Stimulated activated CD8-positive, alpha-beta memory T cell treated with anti-CD3 and anti-CD28 coated beads, Interleukin-7, amount 100 ng/mL, for 1 hour (primary cell): ENCODE measurements around the gene AGBL1.
A peak's percentile ranks its signal among the peaks of the same experiment; 100 is the strongest.

Experiments used
- DNase-seq, 2 donors: peaks; one replicate each; pipeline ENCODE4 v3.0.0-alpha.2; 2020; ENCODE audit warnings: low read depth in 2 of 2

AGBL1 gene

DNA sequence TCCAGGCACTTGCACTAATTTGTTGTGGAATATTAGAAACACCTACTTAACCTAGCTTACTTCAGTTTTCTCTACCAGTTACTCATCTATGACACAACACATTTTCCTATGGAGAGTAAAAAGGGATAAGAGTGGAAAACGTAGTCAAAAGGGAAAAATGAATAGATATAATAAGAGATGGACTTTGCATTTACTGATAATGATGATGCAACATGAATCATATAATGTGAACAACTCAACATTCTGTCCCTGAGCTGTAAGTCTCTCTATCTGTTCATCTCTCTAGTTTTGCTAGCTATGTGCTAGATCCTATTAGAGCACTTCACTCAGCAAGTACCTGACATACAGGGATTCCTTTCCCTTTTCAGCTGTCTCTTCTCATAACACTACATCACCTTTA lies 627.1 kb downstream of the AGBL1 start:
- no peak for DNase-seq

DNA sequence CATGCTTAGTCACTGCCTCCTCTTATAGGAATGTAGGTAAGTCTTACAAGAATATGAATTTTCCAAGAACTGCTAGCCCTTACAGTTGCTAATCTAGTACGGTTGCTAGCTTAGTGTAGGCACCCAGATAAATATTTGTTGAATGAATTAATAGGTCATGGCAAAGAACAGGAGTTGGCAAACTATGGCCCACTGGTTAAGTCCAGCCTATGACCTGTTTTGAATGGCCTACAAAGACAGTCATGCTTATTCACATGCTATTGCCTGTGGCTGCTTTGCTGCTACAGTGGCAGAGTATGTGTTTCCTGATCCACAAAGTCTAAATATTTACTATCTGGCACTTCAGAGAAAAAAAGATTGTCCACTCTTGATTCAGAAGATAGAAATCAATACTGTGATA lies 631.8 kb downstream of the AGBL1 start:
- DNase-seq, result no peak

DNA sequence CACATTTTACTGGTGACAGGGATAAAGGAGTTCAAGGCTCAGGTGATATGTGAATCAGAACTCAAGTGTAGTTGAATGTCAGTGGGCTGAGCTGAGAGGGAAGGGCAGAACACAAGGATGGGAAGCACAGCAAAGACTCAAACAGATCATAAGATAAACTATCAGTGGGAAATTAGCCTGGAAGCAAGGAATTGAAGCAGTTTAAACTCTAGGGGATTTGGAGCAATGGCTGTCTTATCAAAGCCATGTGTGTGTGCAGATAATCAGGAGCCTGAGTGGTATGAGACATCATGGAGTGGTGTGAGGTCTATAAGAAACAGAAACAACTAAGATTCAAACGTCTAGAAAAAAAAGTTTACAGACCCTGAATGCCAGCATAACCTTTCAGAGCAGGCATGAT lies 634.6 kb downstream of the AGBL1 start:
- no peak for DNase-seq

DNA sequence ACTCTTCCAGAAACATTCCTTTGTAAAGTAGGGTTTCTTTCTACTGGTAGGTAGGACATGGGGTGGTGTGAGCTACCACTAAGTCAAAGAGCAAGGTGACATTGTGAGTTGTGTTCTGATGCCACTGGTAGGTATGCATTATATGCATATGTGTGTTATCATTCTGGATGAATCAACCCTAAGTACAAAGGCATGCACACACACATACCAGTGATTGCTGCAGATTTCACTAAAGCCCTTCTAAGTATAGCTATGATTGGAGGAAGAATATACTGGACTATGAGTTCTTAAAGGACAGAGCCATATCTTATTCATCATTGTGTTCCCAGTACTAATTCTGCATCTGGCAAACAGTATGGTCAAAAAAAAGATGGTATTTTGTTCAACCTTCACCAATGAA lies 646.0 kb downstream of the AGBL1 start:
- DNase-seq, result no peak

DNA sequence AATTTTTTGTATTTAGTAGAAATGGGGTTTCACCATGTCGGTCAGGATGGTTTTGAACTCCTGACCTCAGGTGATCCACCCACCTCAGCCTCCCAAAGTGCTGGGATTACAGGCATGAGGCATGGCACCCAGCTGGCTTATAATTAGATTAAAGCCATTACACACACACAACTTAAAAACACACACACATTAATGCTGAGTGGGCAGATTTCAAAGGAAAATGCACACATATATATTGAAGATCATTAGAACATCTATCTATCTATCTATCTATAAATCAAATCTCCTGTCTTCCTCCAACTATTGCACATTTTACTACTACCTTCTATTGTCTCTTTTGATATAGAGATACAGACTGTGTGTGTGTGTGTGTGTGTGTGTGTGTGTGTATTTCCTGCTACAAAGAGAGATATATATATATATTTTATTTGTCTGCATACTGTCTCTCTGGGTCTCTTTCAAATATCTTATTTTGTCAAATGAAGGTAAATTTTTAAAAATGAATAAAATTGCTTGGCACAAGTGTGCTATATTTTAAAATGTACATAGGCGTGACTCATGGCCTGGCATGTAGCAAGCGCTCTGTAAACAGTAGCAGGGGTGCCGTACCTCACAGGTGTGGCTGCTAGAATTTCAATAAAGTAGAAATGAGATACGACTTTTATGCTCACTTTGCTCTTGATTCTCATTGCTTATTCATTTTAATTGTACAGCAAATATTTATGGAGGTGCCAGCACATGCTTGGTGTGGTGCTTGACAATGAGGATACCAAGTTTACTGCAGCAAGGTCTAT lies 655.8 kb downstream of the AGBL1 start:
- no peak for DNase-seq

DNA sequence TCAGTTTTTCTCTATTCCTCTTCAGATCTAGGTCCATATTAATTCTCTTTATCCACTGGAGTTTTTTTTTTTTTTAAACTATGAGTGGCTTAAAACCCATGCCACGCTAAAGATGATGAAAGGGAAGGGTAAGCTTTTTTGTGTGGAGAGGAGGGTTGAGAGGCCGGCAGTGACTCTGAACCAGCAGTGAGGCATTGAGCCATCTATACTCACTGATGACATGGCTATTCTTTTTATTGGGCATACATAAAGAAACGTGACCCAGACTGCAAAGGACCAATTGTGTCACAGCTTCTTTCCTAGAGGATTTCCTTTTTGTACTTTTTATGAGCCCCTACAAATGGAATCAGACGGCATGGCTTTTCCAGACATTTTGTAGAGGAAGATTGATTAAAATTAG lies 662.2 kb downstream of the AGBL1 start:
- DNase-seq, result no peak

DNA sequence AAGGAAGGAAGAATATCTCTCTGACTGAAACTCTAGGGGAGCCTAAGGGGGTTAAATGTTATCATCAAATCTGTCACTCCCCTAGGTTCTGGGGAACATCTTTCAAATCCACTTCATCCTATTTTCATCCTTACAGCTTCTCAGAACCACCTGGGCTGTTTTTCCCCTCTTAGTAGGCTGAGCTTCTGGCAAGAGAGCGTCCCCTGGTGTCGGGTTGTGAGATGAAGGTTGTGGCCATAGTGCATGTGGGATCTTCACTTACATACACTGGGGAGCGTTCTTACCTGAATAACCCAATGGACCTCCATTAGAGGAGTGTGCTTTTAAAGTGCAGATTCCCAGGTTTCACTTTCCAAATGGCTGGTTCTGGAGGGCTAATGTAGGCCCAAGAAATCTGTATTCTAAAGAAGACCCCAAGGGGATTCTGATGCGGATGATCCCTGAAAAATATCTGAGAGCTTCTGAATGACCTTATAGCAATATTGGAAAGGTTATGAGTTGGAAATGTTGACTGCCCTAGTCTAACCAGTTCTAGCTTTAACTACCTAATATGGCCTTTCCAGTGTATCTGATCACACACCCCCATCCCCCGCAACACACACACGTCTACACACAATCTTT lies 663.7 kb downstream of the AGBL1 start:
- peak; percentile 6 to 37 for DNase-seq

DNA sequence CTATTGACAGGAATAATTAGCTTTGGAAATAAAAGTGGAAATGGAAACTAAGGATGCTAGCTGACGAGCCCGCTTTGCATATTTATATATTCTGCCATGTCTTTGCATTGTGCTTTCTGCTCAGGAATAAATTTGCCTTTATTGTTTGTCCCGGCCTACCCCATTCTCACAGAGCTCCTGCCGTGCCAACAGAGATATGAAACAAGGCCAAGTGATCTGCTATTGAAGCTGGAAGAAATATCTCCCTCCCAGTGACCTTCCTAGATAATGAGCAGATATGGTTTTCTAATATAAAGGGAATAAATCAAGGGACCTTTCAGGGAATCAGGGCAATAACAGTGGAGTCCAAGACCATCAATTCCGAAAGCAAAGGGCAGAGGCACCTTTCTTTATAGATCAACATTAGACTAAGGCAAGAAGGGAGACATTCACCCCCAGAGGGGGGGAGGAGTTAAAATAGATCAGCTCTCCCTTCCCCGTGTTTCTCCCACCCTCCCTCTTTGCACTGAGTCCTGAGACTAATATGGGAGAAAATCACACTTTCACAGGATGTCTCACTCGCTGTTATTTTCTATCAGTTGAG lies 664.6 kb downstream of the AGBL1 start:
- no peak for DNase-seq

DNA sequence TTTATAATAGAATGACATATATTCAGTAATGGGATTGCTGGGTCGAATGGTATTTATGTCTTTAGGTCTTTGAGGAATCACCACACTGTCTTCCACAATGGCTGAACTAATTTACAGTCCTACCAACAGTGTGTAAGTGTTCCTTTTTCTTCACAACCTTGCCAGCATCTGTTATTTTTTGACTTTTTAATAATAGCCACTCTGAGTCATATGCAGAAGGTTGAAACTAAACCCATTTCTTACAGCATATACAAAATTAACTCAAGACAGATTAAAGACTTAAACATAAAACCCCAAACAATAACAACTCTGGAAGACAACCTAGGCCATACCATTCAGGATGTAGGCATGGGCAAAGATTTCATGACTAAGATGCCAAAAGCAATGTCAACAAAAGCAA lies 671.4 kb downstream of the AGBL1 start:
- no peak for DNase-seq

DNA sequence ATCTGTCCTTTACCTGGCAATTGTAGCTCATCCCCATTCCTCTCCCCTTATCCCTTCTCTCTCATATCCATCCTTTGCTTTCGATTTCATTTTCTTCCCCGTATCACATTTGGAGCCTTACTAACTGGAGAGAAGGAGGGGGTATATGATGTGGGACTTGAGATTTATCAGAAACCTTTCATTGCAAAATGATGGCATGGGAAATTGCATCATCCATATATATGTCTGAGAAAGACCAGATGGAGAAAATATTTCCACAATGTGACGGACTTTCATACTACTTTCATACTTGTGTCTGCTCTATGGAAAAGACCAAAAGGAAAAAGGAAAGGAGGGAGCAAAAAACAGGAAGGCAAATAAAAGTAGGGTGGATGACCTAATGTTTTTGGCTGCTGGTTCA lies 675.2 kb downstream of the AGBL1 start:
- DNase-seq, result no peak

DNA sequence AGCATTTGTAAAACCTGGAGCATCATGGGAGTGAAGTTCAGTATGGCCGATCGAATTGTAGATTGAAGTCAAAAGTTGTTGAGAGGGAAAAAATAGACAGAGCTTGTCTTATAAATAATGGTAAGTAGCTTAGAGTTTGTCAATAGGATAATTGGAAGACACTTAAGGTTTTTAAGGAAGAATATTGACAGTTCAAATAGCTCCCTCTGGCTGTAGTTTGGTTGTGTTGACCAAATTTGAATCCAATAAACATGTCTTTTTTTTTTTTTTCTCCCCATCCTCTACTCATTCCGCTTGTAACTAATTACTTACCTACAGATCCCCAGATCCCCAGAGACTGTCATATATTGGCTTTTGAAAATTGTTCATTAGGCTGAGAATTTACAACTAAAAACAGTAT lies 677.0 kb downstream of the AGBL1 start:
- no peak for DNase-seq

DNA sequence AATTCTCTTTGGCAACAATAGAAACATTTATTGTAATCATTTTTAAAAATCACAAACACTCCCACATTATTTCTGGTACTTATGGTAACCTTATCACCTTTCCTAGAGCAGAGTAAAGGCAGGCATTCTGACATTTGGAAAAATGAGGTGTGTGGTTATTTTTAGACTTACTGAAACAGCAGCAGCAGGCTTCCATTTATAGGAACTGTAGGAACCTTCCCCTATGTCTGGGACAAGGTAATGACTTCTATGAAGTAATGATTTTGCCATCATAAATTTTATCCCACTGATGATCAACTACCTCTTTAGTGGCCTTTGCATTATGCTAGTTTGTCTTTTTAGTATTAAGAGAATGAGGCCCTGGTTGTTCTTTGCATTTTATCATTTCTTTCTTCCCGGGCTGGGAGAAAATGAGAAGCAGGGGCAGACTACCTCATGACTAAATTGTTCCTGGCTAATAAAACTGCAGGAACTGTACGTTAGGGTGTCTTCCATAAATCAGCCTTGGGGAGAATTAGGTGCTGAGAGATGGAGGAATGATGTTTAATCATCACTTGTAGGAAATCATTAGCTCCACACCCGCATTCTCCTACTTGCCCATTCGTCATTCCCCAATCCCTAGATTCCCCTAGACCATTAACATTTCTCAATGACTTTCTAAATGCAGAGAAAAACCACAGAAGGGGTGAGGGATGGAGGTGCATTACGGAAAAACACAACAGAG lies 680.3 kb downstream of the AGBL1 start:
- no peak for DNase-seq

DNA sequence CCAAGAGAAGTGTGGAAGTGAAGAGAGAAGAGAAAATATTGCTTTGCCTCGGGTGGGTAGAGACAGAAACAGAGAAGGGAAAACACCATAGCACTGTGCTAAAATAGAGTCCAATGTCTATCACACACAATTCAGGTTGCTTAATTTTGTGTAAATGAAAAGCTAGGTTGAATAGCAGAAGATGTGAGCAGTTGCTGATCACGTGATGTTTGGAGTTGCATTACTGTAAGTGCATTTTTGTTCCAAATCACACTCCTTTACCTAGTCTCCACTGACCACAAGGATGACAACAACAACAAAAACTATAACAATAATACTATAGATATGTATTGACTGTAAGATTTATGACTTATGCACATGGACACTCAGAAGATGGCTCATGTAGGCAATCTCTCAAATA lies 683.2 kb downstream of the AGBL1 start:
- DNase-seq, result no peak

DNA sequence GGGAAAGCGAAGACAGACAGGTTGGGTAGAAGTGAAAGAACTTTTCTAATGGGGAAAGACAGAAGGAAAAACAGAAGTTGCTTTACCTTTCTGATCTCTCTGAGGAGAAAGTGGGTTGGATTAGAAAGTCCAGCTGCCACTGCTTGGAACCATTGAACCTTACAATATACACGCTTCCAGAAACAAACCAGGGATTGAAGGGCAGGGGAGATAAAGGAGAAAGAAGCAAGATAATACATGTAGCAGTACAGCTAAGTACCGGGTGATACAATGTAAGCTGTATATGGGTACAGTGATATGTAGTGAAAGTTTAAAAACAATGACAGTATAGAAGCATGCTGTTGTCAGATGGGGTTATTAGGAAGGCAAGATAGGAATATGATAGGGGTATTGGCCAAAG lies 684.4 kb downstream of the AGBL1 start:
- no peak for DNase-seq

DNA sequence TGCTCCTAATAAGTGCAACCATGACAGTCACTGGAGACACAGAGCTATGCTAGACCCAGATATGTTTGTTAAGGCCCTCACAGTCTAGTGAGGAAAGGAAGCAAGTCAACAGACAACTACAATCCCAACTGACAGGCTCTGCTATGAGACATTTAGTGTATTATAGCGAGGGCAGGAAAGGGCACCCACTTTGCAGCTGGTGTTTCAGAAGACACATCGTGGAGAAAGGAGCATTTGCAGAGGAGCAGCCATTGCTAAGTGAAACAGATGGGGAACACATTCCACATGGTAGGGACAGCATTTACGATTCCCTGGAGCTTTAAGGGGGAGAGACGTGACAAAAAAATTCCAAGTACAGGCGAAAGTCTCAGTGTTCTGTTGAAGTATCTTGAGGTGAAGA lies 685.6 kb downstream of the AGBL1 start:
- DNase-seq, result no peak

DNA sequence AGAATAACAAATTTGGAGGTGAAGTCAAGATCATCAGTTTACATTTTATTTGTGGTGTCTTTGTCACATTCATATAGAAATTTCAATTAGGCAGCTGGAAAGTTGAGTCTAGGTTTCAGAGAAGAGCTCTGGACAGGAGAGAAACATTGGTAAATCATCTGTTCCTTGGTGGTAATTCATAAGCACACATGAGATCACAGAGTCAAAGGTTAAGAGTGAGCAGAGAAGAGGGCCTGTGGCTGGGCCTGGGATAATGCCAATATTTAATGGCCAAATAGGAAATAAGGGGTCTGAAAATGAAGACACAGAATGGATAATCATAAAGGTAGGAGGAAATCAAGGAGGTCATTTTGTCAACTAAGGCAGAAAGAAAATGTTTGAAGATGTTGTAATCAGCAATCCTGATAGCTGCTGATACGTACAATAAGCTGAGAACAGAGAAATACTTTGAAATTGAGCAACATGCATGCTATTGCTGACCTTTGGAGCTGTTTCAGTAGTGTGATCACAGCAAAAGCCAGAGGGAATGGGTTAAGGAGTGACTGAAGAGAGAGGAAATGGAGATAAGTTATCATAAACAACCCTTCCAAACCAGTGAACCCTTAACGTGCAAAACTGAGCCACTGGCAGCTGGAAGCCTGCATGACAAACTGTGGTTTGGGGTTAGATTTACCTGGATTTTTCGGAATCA lies 692.8 kb downstream of the AGBL1 start:
- DNase-seq, result no peak

DNA sequence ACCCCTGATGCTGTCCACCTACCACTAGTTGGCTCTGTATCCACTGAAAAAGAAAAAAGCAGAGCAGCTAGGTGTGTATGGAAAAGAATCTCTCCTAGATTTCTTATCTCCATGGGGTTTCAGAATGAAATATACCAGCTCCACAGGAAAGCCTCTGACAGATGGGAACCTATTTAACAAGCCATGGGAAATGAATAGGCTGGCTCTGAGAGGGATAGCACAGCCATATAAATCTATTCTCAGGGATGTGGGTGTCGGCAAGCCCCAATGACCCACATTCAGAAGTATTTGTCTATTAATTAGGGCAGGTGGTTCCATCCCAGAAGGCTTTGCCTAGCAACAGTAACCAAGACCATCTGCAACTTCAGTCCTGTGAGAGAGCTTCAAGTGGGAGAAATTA lies 694.1 kb downstream of the AGBL1 start:
- no peak for DNase-seq

DNA sequence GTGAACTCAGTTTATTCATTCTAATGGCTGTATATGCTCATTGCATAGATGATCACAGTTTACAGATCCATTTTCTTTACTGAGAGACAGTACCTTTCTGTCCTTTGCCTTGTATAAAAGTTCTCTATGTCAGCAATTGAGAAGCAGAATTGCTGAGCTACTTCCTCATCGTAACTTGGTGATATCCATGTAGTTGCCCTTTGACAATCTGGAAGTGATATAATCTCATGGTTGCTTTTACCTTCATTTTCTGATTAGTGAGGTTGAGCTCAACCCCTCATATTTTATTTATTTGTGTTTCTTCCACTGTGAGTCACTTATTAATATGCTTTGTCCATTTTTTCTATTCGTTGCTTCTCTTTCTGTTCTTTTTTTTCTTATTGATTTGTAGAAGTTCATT lies 696.5 kb downstream of the AGBL1 start:
- DNase-seq, result no peak

DNA sequence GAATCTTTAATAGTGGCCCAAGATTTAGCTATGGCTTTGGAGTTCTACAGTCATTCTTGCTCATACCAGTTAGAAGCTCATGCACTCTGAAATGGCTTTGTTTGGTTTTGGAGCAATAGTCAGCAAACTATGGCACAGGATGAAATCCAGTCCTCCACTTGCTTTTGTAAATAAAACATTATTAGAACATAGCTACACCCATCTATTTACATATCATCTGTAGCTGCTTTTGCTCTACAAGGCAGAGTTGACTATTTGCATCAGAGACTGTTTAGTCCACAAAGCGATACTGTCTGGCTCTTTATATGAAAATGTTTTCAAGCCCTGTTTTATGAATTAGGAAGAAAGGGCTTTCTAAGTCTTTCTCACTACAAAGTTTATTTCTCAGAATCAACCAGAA lies 716.9 kb downstream of the AGBL1 start:
- DNase-seq, result no peak

DNA sequence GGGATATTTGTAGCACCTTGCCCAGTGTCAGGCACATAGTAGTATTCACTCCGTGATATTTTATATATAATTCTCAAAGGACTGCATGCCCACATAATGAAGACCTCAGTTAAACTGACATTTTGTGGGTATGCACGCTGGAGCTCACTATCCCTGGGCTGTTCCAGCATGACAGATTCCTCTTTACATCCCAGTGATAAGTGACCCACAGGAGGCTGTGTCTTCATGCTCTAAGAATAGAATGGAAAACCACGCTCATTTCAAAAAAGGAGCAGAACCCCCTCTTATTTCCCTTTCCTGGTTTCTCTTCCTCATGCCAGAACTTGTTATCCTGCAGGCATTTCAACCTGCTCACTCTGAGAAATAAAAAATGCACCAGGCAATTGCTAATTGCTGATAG lies 717.5 kb downstream of the AGBL1 start:
- DNase-seq, result no peak

DNA sequence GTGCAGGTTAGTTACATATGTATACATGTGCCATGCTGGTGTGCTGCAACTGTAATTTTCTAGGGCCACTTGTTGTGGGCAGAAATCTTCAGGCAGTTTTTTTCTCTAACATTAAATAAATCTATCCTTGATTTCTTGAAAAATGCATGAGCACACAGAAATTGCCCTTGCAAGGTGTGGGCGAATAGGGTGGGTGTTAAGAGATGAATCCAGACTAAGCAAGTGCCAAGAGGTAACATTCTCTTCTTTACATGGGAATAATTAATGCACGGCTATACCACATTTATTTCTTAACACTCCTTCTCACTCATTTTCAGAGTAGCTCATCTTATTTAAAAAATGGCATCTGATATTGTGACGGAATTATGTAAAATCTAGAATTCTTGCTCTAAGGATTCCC lies 719.6 kb downstream of the AGBL1 start:
- DNase-seq, result no peak

DNA sequence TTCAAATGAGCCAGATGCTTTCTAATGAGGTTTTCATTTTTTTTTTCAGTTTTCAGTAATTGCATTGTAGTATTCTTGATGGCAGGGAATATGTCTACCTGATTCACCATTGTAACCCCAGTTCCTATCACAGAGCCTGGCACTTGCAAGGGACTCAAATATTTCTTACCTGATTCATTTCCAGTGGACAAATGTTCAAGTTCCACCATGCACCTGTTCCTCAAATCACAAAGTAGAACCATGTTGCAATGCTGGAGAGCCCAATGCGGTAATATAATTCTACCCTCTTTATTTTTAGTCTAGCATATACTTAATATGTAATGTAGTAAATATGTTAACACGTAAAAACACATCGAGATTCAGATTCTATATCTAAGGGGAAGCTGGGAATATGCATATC lies 722.6 kb downstream of the AGBL1 start:
- DNase-seq, result no peak
